ENCODE data around the gene MICALL1. TPM values are rescaled to one million over a fixed set of nuclear protein-coding genes. Genes with fewer than 3 reads are reported as not detected.

The MICALL1 gene
- total RNA-seq, 4 donors from 2014 or later: 10.7 to 34.5 (median 20.4) TPM

DNA sequence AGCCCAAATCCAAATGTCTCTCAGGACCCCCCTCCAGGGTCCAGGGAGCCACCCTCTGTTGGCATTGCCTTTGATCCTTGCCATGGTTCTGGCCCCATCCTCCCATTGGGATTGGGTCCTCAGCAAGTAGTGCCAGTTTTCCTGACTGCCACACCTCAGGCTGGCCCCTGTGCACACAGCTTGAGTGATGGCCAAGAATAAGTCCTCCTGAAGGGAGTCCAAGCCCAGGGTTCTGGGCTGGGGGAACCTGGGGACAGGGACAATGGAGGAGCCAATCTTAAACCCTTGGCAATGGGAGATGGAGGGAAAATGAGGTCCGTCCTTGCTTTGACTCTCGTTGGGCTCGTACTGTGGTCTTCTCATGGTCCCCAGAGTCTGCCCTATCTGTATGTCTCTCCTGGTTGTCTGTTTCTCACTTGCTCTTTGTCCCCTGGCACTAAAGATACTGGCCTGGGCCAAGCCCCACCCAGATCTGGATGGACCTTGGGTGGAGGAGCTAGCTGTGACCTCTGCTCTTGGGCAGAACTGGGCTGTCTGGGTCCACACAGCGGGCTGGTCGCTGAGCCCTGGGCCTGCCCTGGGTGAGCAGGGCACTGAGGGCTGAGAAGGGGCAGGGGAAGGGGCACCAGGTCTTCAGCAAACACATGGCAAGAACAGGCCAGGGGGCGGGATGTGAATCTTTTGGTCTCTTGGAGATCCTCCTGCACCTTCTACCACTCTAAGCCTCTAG, 75.3 kb downstream of the MICALL1 start:
- peak overlapping the region; percentile 88 to 97 (median 92) for H3K27ac ChIP-seq
- DNase-seq (ENCODE audit: low spot score in 2 of 2): no peak
- TF ChIP-seq EP300 (IDR thresholded peaks at IDR 0.05): peak in 1 of 2 donors; percentile 34
- TF ChIP-seq, protein P1, sequence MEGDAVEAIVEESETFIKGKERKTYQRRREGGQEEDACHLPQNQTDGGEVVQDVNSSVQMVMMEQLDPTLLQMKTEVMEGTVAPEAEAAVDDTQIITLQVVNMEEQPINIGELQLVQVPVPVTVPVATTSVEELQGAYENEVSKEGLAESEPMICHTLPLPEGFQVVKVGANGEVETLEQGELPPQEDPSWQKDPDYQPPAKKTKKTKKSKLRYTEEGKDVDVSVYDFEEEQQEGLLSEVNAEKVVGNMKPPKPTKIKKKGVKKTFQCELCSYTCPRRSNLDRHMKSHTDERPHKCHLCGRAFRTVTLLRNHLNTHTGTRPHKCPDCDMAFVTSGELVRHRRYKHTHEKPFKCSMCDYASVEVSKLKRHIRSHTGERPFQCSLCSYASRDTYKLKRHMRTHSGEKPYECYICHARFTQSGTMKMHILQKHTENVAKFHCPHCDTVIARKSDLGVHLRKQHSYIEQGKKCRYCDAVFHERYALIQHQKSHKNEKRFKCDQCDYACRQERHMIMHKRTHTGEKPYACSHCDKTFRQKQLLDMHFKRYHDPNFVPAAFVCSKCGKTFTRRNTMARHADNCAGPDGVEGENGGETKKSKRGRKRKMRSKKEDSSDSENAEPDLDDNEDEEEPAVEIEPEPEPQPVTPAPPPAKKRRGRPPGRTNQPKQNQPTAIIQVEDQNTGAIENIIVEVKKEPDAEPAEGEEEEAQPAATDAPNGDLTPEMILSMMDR (IDR thresholded peaks at IDR 0.05): no peak
- peak in 1 of 2 donors; percentile 39 for TF ChIP-seq POLR2A (IDR thresholded peaks at IDR 0.05)
- 32 to 51% methylated on average over 6 of the region's 6 CpGs for WGBS, 2 donors
- H3K4me1 ChIP-seq: peaks cover 0 to 21% (median 2%) of the 10 kb centered on the region in 4 donors
- H3K9me3 ChIP-seq: no peaks in the 10 kb centered on the region
- no peaks in the 10 kb centered on the region for H3K27me3 ChIP-seq
- peak overlapping the region; percentile 43 to 70 (median 53) for H3K4me3 ChIP-seq
- peaks cover 0 to 70% (median 0%) of the 10 kb centered on the region in 3 donors for H3K36me3 ChIP-seq

- Histone ChIP-seq H3K4me1 (peaks cover 0 to 14% (median 0%) of the 10 kb centered on the region in 4 donors), H3K27ac (peak overlapping the region; percentile 88 to 97 (median 92)), H3K9me3 (no peaks in the 10 kb centered on the region), H3K36me3 (peaks cover 0 to 70% (median 0%) of the 10 kb centered on the region in 3 donors), H3K27me3 (no peaks in the 10 kb centered on the region), H3K4me3 (peak overlapping the region; percentile 43 to 70 (median 53))
- WGBS, 2 donors: 34 to 45% methylated on average over 8 of the region's 8 CpGs
- TF ChIP-seq EP300 (IDR thresholded peaks at IDR 0.05) (peak in 1 of 2 donors; percentile 0), POLR2A (IDR thresholded peaks at IDR 0.05) (no peak)
- TF ChIP-seq, protein P1 (IDR thresholded peaks at IDR 0.05): no peak
- no peak for DNase-seq (ENCODE audit: low spot score in 2 of 2)
Observed at GRCh38 chr22:37982151-37982785, 76.2 kb downstream of the MICALL1 start.

DNA sequence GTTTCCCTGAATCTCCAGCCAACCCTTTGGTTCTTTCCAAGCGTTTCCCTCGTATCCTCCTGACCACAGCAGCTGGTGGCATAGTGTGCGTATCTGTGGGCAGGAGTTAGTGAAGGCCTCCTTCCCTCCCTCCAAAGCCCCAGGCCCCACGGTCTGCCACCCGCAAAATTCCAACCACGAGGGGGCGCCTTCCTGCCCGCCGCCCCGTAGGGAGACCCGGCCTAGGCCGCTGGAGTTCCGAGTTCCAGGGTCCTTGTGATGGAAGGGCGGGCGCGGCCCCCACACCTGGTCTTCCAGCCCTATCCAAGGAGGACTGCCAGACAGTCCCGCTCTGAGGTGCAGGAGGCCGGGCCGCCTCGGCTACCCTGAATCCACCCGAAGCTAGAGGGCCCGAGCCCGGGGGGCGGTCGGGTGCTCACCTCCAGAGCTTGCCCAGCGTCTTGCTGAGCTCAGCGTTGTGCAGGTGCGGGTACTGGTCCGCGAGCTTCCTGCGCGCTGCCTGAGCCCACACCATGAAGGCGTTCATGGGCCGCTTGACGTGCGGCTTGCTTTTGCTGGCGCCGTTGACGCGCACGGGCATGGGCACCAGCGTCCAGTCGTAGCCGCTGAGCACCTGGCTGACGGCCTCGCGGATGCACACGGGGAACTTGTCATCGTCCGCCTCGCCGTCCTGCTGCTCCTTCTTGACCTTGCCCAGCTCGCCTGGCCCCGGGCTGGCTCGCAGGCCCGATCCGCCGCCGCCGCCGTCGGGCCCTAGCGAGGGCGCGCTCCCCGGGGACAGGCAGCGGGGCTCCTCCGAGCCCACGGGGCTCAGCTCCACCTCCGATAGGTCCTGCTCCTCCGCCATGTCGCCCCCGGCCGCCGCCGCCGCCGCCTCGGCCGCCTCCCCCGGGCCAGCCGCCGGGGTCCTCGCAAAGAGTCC, 77.1 kb downstream of the MICALL1 start:
- Histone ChIP-seq H3K4me1 (peaks cover 0 to 11% (median 0%) of the 10 kb centered on the region in 4 donors), H3K27ac (peak overlapping the region; percentile 88 to 97 (median 92)), H3K4me3 (peak overlapping the region; percentile 43 to 70 (median 53)), H3K36me3 (peaks cover 0 to 65% (median 0%) of the 10 kb centered on the region in 3 donors), H3K27me3 (no peaks in the 10 kb centered on the region), H3K9me3 (no peaks in the 10 kb centered on the region)
- 31 to 35% methylated on average over 22 to 65 of the region's 84 CpGs for WGBS, 2 donors
- DNase-seq (ENCODE audit: low spot score in 2 of 2): no peak
- TF ChIP-seq, protein P1 (IDR thresholded peaks at IDR 0.05): peak; percentile 34 to 72 (median 66)
- TF ChIP-seq POLR2A (IDR thresholded peaks at IDR 0.05) (no peak), EP300 (IDR thresholded peaks at IDR 0.05) (peak in 1 of 2 donors; percentile 59)

DNA sequence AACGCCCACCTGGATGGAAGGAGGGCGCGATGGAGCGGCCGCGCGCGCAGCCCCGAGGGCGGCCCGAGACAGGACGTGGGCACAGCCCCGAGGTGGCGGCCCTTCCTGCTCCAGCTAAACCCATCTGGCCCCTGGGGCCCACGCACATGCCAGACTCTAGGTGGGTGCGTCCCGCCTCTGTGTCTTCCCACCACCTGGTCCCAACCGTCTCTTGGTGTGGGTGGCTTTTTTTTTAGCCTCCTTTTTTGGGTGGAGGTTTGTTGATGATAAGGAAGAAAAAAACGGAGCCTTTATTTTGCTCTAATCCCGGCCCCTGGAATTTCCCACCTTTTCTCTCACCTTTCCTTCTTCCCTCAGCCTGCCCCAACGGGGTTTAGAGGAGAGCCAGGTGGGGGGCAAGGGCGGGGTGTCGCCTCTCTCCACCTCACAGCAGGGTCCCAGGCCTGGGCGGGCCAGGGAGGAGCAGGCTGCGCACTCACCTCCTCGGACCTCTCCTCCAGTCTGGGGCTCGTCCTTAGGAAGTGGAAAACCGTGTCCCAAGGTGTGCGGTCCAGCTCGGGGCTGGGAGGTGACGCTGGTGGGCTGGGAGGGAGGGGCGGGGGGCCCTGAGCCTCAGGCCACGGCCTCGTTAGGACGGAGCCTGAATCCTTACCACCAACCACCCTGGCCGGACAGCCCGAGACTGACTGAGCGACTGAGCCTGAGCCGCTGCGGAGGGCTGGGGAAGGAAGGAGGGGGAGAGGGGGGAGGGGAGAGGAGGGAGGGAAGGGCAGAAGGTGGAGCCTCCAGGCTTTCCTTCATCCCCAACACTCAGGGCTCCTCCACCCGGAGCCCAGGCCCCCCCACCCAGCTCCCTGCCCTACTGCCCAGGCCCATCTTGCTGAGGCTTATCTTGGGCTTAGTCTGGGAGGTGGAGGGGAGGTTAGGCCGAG, 78.0 kb downstream of the MICALL1 start, which contains the start of gene SOX10:
Gene SOX10 (minus strand): TSS at position 696 of the 932 bp plus-strand sequence. CDS start 771 bp downstream, outside the sequence.
- Histone ChIP-seq H3K4me3 (peak within 1 kb of the TSS; percentile 43 to 70 (median 53)), H3K36me3 (peaks cover 0 to 57% (median 0%) of the 10 kb centered on the region in 3 donors), H3K4me1 (peaks cover 0 to 4% (median 0%) of the 10 kb centered on the region in 4 donors), H3K27ac (peak within 1 kb of the TSS; percentile 88 to 97 (median 94)), H3K27me3 (no peaks in the 10 kb centered on the region), H3K9me3 (no peaks in the 10 kb centered on the region)
- 45 to 51% methylated on average over 28 to 41 of the region's 42 CpGs for WGBS, 2 donors
- peak in 1 of 2 donors; percentile 22 for DNase-seq (ENCODE audit: low spot score in 2 of 2)
- peak in 1 of 2 donors; percentile 90 for TF ChIP-seq EP300 (IDR thresholded peaks at IDR 0.05)
- TF ChIP-seq, protein P1 (IDR thresholded peaks at IDR 0.05): no peak
- TF ChIP-seq POLR2A (IDR thresholded peaks at IDR 0.05): peak; percentile 1 to 36
